GM12891 (cell line): ENCODE data around the gene GABRG2.

Experiments
- POLR2AphosphoS5 ChIP-seq: IDR thresholded peaks from 2 replicates; pipeline ENCODE4 v1.6.1; 2011; ENCODE audit warnings: low read depth, low read length, control low read depth
- TAF1 ChIP-seq: IDR thresholded peaks from 2 replicates; pipeline ENCODE4 v1.6.1; 2011; ENCODE audit warnings: low read depth, low read length, control low read depth

DNA sequence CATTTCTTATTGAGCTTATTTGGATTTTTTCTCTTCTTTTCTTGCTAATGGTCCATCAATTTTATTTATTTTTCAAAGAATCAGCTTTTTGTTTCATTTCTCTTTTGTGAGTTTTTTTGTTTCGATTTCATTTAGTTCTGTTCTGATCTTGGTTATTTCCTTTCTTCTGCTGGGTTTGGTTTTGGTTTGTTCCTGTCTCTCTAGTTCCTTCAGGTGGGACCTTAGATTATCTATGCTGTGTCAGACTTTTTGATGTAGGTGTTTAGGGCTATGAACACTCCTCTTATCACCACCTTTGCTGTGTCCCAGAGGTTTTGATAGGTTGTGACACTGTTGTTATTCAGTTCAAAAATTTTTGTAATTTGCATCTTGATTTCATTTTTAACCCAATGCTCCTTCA is 119.8 kb downstream of the GABRG2 start:
- TF ChIP-seq POLR2AphosphoS5 = no peak
- TF ChIP-seq TAF1 = no peak
